Measurements from ENCODE around the gene UBE2J2.

The UBE2J2 gene

DNA sequence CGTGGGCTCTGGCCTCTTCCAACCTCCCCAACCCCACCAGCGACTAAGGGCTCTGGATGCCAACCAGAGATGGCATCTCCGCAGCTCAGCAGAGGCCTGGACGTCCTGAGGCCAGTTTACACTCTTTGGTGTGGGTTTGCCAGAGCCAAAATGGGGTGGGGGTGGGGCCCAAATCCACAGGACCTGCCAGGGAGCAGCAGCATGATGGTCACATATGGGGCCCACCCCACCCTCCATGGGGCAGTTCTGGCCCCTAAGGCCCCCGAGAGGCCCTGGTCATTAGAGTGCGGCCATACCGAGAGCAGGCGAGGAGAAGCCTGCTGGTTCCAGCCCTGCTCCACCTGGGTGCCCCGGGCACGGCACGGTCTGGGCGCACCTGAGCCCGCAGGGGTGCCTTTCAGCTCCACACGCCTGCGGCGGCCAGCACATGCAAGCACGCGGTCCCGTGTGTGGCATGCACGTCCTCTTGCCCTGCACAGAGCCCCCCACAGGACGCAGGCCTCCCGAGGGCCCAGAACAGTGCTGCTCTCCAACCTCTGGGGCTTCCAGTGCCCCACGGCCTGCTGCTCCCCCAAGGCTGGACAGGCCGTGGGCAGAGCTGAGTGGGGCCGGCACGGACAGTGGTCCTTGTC is 31.9 kb downstream of the UBE2J2 start:
- TF ChIP-seq EZH2 (IDR thresholded peaks at IDR 0.05) (no peak), FOXP2 (optimal IDR thresholded peaks at IDR 0.05; ENCODE audit: control extremely low read depth, extremely low read length, insufficient read depth) (no peak), POLR2AphosphoS5 (IDR thresholded peaks at IDR 0.05; ENCODE audit: borderline replicate concordance, low read depth, low read length) (no peak)
- H3K27ac ChIP-seq, result no peak overlapping the region
- no peak for DNase-seq (ENCODE audit: low read depth, low spot score)
- H3K9ac ChIP-seq (ENCODE audit: insufficient read length), result no peak overlapping the region
- no peak overlapping the region for H3K4me3 ChIP-seq
- H3K9me3 ChIP-seq (ENCODE audit: low read depth, low read length), result no peaks in the 10 kb centered on the region
- no peaks in the 10 kb centered on the region for H3K36me3 ChIP-seq (ENCODE audit: insufficient read depth, low read length)

DNA sequence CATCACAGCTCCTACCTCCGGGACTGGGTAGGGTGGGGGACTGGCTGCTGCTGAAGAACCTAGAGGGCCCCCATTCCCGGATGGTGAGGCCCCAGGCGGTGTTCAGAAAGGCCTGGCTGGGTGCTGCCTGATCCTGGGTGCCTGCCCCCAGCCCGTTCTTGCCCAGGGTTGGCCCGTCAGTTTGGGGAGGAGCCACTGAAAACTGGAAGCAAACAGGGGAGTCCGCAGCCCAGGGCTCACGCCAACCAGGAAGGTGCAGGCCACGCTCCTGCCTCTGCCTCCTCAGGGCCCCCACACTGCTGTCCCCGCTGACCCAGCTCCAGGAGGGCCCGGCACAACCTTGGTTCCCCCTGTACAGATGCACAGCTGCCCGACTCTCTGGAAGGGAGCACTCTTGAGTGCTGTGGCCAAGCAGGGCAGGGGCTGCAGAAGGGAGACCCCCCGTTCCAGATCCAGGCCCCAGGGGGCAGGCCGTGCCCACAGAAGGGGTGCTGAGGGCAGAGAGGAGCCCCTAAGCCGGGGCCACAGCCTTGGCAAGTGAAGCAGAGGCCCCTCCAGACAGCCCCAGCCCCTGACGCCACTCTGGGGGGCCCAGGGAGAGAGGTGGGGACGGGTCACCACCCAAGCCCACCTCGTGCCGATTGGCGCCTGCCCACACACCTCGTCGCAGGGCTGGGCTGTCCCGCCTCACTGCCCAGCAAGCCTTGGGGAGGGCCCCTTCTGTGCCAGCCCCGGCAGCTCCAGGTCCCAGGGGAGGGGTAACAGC is 32.6 kb downstream of the UBE2J2 start:
- no peak overlapping the region for H3K27ac ChIP-seq
- no peak overlapping the region for H3K4me3 ChIP-seq
- DNase-seq (ENCODE audit: low read depth, low spot score), result no peak
- no peaks in the 10 kb centered on the region for H3K36me3 ChIP-seq (ENCODE audit: insufficient read depth, low read length)
- no peak overlapping the region for H3K9ac ChIP-seq (ENCODE audit: insufficient read length)
- no peak for TF ChIP-seq EZH2 (IDR thresholded peaks at IDR 0.05)
- no peak for TF ChIP-seq FOXP2 (optimal IDR thresholded peaks at IDR 0.05; ENCODE audit: control extremely low read depth, extremely low read length, insufficient read depth)
- TF ChIP-seq POLR2AphosphoS5 (IDR thresholded peaks at IDR 0.05; ENCODE audit: borderline replicate concordance, low read depth, low read length), result no peak
- no peaks in the 10 kb centered on the region for H3K9me3 ChIP-seq (ENCODE audit: low read depth, low read length)

DNA sequence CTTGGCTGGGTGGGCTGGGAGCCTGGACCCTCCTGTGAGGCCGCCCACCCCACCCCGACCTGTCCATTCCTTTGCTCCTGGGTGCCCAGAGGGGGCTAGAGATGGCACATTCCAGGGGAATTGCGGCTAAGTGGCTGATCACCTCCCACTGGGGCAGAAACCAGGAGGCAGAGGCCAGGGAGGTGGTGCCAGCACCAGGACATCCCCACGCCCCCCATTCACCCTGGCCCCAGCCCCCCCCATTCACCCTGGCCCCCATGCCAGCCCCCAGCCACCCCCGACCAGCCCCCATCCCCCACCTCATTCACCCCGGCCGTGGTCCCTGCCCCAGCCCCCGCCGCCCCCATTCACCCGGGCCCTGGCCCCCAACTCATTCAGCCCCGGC is 33.3 kb downstream of the UBE2J2 start:
- no peak for DNase-seq (ENCODE audit: low read depth, low spot score)
- Histone ChIP-seq H3K9ac (ENCODE audit: insufficient read length) (no peak overlapping the region), H3K27ac (no peak overlapping the region), H3K9me3 (ENCODE audit: low read depth, low read length) (no peaks in the 10 kb centered on the region), H3K36me3 (ENCODE audit: insufficient read depth, low read length) (no peaks in the 10 kb centered on the region), H3K4me3 (no peak overlapping the region)
- TF ChIP-seq POLR2AphosphoS5 (IDR thresholded peaks at IDR 0.05; ENCODE audit: borderline replicate concordance, low read depth, low read length) (no peak), EZH2 (IDR thresholded peaks at IDR 0.05) (no peak)

DNA sequence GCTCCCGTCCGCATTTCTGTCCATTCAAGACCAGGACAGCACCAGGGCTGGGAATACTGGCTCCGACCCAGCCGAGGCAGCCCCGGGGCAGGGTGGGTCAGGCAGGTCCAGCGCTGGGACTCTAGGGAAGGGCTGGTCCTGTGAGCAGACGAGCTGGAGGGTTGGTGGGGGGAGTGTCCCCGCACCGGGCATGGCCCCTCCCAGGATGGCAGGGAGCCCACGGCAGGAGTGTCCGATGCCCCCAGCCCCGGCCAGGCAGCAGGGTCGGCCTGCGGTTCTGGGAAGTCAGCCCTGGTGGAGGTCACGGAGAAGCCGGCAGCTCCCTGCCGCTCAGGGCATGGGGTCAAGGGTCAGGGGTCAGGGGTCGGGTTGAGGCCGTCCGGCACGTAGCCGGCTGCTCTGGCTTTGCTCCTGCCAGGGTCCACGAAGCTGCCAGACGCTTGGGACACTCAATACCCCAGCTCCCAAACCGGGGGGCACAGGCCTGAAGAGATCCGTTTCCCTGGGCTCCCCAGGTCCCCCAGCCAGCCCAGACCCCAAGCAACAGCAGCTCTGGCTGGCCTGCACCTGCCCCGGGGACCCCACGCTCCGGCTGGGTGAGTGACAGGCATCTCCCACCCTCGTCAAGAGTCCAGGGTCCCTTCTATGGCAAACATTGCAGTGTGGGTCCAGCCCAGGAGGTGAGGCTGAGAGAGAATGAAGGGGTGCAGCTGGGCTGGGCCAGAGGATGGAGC is 33.9 kb downstream of the UBE2J2 start:
- Histone ChIP-seq H3K27ac (no peak overlapping the region), H3K9me3 (ENCODE audit: low read depth, low read length) (no peaks in the 10 kb centered on the region), H3K4me3 (no peak overlapping the region), H3K36me3 (ENCODE audit: insufficient read depth, low read length) (no peaks in the 10 kb centered on the region), H3K9ac (ENCODE audit: insufficient read length) (no peak overlapping the region)
- DNase-seq (ENCODE audit: low read depth, low spot score), result no peak
- no peak for TF ChIP-seq POLR2AphosphoS5 (IDR thresholded peaks at IDR 0.05; ENCODE audit: borderline replicate concordance, low read depth, low read length)
- TF ChIP-seq FOXP2 (optimal IDR thresholded peaks at IDR 0.05; ENCODE audit: control extremely low read depth, extremely low read length, insufficient read depth), result no peak
- TF ChIP-seq EZH2 (IDR thresholded peaks at IDR 0.05), result no peak

DNA sequence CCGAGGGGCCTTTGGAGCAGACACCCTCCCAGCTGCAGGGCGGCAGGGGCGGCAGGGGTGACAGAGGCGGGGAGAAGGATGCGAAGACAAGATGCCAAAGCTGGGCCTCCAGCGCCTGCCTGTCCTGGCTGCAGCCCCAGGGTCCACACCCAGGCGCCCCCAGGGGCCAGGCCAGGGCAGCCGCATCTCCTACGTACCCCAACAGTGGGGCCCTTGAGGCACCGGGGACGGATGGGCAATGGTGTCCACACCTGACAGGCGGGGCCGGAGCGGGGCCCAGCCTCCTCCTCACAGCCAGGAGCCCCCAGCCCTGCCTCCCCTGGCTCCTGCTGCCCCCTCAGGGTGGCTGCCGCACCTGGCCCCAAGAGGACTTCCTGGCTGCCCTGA is 34.4 kb downstream of the UBE2J2 start:
- H3K27ac ChIP-seq, result no peak overlapping the region
- no peak overlapping the region for H3K9ac ChIP-seq (ENCODE audit: insufficient read length)
- no peak for DNase-seq (ENCODE audit: low read depth, low spot score)
- H3K4me3 ChIP-seq, result no peak overlapping the region
- no peaks in the 10 kb centered on the region for H3K9me3 ChIP-seq (ENCODE audit: low read depth, low read length)
- no peaks in the 10 kb centered on the region for H3K36me3 ChIP-seq (ENCODE audit: insufficient read depth, low read length)
- no peak for TF ChIP-seq EZH2 (IDR thresholded peaks at IDR 0.05)
- TF ChIP-seq FOXP2 (optimal IDR thresholded peaks at IDR 0.05; ENCODE audit: control extremely low read depth, extremely low read length, insufficient read depth), result no peak
- no peak for TF ChIP-seq POLR2AphosphoS5 (IDR thresholded peaks at IDR 0.05; ENCODE audit: borderline replicate concordance, low read depth, low read length)

DNA sequence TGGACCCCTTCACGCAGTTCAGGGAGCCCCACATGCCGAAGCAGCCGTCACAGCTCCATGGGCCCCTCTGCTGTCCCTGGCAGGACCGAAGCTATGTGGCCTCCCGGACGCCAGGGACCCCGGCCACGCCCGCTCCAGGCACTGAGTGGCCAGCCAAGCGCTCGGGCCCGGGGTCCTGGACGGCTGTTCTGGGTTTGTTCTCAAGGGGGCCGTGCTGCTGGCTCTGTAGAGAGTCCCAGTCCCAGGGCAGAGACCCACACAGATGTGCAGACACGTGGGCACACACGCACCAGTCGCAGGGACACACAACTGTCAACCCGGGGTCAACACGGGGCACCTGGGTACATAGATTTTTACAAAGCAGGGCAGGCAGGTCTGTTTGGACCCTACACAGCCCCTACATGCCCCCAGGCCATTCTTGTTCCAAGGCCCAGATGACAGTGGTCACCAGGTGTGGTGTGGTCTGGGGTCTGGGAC is 34.9 kb downstream of the UBE2J2 start:
- Histone ChIP-seq H3K9me3 (ENCODE audit: low read depth, low read length) (no peaks in the 10 kb centered on the region), H3K36me3 (ENCODE audit: insufficient read depth, low read length) (no peaks in the 10 kb centered on the region), H3K27ac (no peak overlapping the region), H3K4me3 (no peak overlapping the region), H3K9ac (ENCODE audit: insufficient read length) (no peak overlapping the region)
- no peak for DNase-seq (ENCODE audit: low read depth, low spot score)
- TF ChIP-seq FOXP2 (optimal IDR thresholded peaks at IDR 0.05; ENCODE audit: control extremely low read depth, extremely low read length, insufficient read depth) (no peak), POLR2AphosphoS5 (IDR thresholded peaks at IDR 0.05; ENCODE audit: borderline replicate concordance, low read depth, low read length) (no peak), EZH2 (IDR thresholded peaks at IDR 0.05) (no peak)

DNA sequence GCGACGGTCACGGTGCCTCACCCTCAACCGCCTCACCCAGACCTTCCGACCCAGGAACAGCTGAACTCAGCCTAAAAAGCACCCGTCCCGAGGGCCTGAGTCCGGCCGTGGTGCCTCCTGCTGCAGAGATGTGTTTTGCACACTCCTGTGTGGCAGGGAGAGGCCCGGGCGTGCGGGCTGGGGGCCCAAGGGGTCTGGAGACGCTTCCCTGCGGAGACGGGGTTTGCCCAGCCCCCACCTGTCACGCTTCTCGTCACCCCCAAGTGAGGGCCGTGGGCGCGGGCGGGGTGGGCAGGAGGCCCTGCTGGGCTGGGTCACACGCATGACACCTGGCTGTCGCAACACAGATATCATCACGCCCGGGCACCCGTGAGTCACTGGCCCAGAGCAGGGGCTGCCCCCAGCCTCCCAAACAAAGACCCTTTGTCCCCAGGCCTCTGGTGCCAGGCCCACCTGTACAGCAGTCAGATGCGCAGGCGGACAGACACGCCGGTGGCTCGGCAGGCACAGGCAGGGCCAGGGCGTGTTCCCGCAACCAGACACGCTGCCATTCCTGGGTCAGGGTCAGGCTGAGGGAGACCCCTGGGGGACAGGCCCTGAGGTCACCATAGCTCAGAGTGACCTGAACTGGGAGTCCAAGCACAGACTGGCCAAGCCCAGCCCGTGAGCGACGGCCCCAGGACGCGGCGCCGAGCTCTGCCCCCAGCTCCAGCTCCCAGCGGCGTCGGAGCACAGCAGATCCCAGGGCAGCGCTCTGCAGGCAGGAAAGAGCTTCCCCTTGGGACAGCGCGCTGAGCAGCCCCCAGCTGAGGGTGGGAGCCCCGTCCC is 35.6 kb downstream of the UBE2J2 start:
- no peaks in the 10 kb centered on the region for H3K9me3 ChIP-seq (ENCODE audit: low read depth, low read length)
- no peak overlapping the region for H3K27ac ChIP-seq
- H3K36me3 ChIP-seq (ENCODE audit: insufficient read depth, low read length), result no peaks in the 10 kb centered on the region
- H3K4me3 ChIP-seq, result no peak overlapping the region
- no peak overlapping the region for H3K9ac ChIP-seq (ENCODE audit: insufficient read length)
- no peak for DNase-seq (ENCODE audit: low read depth, low spot score)
- no peak for TF ChIP-seq POLR2AphosphoS5 (IDR thresholded peaks at IDR 0.05; ENCODE audit: borderline replicate concordance, low read depth, low read length)
